Renal pelvis (tissue), 4 donors: ENCODE results near the gene SIRT2. TPM values are rescaled to one million over a fixed set of nuclear protein-coding genes. Genes with fewer than 3 reads are reported as not detected.
"Not testable (repeated sequence)": the region's sequence is repeated elsewhere in the genome, so short reads cannot be mapped to it uniquely, and the experiment has no call there.

Experiments used
- DNase-seq: peaks from one replicate; pipeline ENCODE4 v3.0.0-alpha.2; 2013
- polyA plus RNA-seq, 3 donors: library from polyadenylated mRNA; unstranded; fragments of 120-200 nt; gene quantifications; one replicate each; pipeline ENCODE4 v1.2.1, GENCODE V29; 2013; ENCODE audit not compliant: insufficient read length in 3 of 3

The SIRT2 gene
- polyA plus RNA-seq, 3 donors: 43.7 to 53.7 (median 51.2) TPM

GRCh38 chr19:38901683-38902082 lies 2.3 kb upstream of the SIRT2 start:
- DNase-seq: no peak

GRCh38 chr19:38900743-38901190 lies 1.3 kb upstream of the SIRT2 start:
- DNase-seq: no peak

GRCh38 chr19:38900202-38900629 lies 798 bp upstream of the SIRT2 start:
- DNase-seq: no peak

- DNase-seq: no peak
These were observed 501 bp downstream of the SIRT2 start for GRCh38 chr19:38898788-38899446.

GRCh38 chr19:38894968-38895367 lies 4.5 kb downstream of the SIRT2 start:
- no peak for DNase-seq

GRCh38 chr19:38893341-38893771 lies 6.1 kb downstream of the SIRT2 start:
- DNase-seq: no peak

- DNase-seq: no peak
These were observed 6.6 kb downstream of the SIRT2 start for GRCh38 chr19:38892841-38893240.

GRCh38 chr19:38891771-38892170 lies 7.6 kb downstream of the SIRT2 start:
- DNase-seq: no peak

- no peak for DNase-seq
These were observed 8.7 kb downstream of the SIRT2 start for GRCh38 chr19:38890686-38891085.

GRCh38 chr19:38889803-38890202 lies 9.6 kb downstream of the SIRT2 start:
- no peak for DNase-seq

- no peak for DNase-seq
These were observed 10.5 kb downstream of the SIRT2 start for GRCh38 chr19:38888876-38889275.

- not testable (repeated sequence) for DNase-seq
These were observed 14.7 kb downstream of the SIRT2 start for GRCh38 chr19:38884691-38885090.

GRCh38 chr19:38883286-38883685 lies 16.1 kb downstream of the SIRT2 start:
- DNase-seq: no peak

GRCh38 chr19:38880882-38881609 lies 18.4 kb downstream of the SIRT2 start:
- no peak for DNase-seq

GRCh38 chr19:38880076-38880881 lies 19.1 kb downstream of the SIRT2 start:
- DNase-seq: no peak

- no peak for DNase-seq
These were observed 20.0 kb downstream of the SIRT2 start for GRCh38 chr19:38879400-38879751.

- no peak for DNase-seq
These were observed 20.6 kb downstream of the SIRT2 start for GRCh38 chr19:38878575-38879399.

GRCh38 chr19:38877781-38878574 lies 21.4 kb downstream of the SIRT2 start, which contains the start of gene RINL:
TSS of gene RINL (minus strand) at chr19:38878275. CDS start at chr19:38876742, 1,533 bp downstream.
- DNase-seq: no peak

- DNase-seq: no peak
These were observed 23.6 kb downstream of the SIRT2 start for GRCh38 chr19:38875656-38876395.

GRCh38 chr19:38873400-38873799 lies 26.0 kb downstream of the SIRT2 start:
- not testable (repeated sequence) for DNase-seq
